T1000 (cell line): ENCODE data around the gene GADD45B.
"Not testable (repeated sequence)": the region's sequence is repeated elsewhere in the genome, so short reads cannot be mapped to it uniquely, and the experiment has no call there.

ENCODE experiments used
- DNase-seq: peaks from one replicate; lab custom pipeline; 2025; ENCODE audit warnings: mixed read lengths; lab: John Stamatoyannopoulos, UW

GADD45B gene

GRCh38 chr19:2469102-2469914 is 6.6 kb upstream of the GADD45B start:
- peak; percentile 78 for DNase-seq

GRCh38 chr19:2469915-2470200 is 6.1 kb upstream of the GADD45B start:
- DNase-seq: not testable (repeated sequence)

- peak; percentile 96 for DNase-seq
Measured at GRCh38 chr19:2474232-2475017, 1.5 kb upstream of the GADD45B start.

GRCh38 chr19:2475018-2475701 is 767 bp upstream of the GADD45B start:
- DNase-seq: no peak

- no peak for DNase-seq
Measured at GRCh38 chr19:2476451-2477140, 669 bp downstream of the GADD45B start.

GRCh38 chr19:2477141-2477710 is 1.3 kb downstream of the GADD45B start:
- DNase-seq: no peak

- no peak for DNase-seq
Measured at GRCh38 chr19:2477732-2478191, 1.8 kb downstream of the GADD45B start.

GRCh38 chr19:2478278-2478755 is 2.4 kb downstream of the GADD45B start:
- DNase-seq: no peak

GRCh38 chr19:2478756-2479555 is 3.0 kb downstream of the GADD45B start:
- peak; percentile 66 for DNase-seq

GRCh38 chr19:2479556-2480194 is 3.7 kb downstream of the GADD45B start:
- DNase-seq: no peak

- no peak for DNase-seq
Measured at GRCh38 chr19:2481466-2481865, 5.5 kb downstream of the GADD45B start.

- DNase-seq: no peak
Measured at GRCh38 chr19:2482354-2483038, 6.6 kb downstream of the GADD45B start.

GRCh38 chr19:2483084-2483483 is 7.2 kb downstream of the GADD45B start:
- no peak for DNase-seq

GRCh38 chr19:2483484-2484151 is 7.7 kb downstream of the GADD45B start:
- no peak for DNase-seq

- DNase-seq: no peak
Measured at GRCh38 chr19:2484178-2484937, 8.4 kb downstream of the GADD45B start.

- no peak for DNase-seq
Measured at GRCh38 chr19:2485428-2485827, 9.5 kb downstream of the GADD45B start.

- DNase-seq: no peak
Measured at GRCh38 chr19:2487090-2487489, 11.2 kb downstream of the GADD45B start.

GRCh38 chr19:2487842-2488241 is 11.9 kb downstream of the GADD45B start:
- no peak for DNase-seq
